Renal cortical epithelial cell (primary cell): ENCODE data around the gene ARHGAP26. TPM values are rescaled to one million over a fixed set of nuclear protein-coding genes. Genes with fewer than 3 reads are reported as not detected.

Experiments
- DNase-seq: peaks from one replicate; pipeline ENCODE4 v3.0.0-alpha.2; 2011; ENCODE audit warnings: low read depth
- total RNA-seq: library from RNA; depleted of rRNA; stranded (reverse); fragments of >200 nt; gene quantifications from 2 replicates; pipeline ENCODE4 v1.2.3, GENCODE V29; 2014

The ARHGAP26 gene
- total RNA-seq, 1 donor from 2014 or later, result 10.4 TPM

GRCh38 chr5:142959683-142960657, 189.8 kb downstream of the ARHGAP26 start:
- peak; percentile 62 for DNase-seq

DNA sequence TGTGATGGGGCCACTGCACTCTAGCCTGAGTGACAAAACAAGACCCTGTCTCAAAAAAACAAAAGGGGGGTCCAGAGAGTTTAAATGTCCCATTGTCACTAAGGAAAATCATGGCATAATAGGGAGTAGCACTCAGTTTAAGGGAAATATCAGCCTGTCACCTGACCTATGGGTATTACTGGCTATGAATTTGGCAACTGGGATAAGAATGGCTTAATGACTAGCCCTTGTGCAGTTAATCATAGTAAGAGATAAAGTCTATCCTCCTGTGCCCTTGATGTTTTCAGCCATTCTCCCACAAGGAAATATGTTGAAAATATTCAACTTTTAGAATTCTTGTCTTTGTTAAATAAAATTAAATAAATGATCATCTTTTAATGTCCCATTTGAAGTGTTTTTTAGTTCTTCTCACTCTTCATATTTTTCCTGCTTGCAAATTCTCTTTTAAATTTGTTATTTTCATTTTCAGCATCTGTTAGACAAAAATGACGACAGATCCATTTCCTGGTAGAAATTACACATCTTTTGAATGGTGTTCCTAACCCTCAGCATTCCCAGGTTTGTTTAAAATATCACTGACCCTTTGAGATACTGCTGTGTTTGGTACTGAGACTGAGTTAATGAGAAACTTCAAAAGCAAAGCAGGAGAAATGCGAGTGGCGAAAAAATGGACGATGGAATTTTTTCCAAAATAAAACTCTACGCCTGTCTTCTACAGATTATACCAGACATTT, 191.4 kb downstream of the ARHGAP26 start:
- DNase-seq, result no peak

DNA sequence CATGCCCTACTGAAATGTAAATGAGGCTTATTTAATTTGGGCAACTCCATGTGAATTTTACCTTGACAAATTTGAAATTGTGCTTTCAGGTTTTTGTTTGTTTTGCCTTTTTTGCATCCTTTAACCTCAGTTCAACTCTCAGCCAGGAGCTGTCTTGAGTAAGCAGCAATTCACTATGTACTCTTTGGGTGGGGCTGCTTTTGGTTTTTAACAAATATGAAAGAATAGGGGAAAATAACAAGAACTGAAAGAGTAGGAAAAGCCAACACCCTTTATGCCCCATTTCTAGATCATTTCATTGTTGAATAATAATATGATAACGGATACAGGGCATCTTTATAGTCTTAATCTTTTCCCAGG, 192.0 kb downstream of the ARHGAP26 start:
- DNase-seq, result no peak

DNA sequence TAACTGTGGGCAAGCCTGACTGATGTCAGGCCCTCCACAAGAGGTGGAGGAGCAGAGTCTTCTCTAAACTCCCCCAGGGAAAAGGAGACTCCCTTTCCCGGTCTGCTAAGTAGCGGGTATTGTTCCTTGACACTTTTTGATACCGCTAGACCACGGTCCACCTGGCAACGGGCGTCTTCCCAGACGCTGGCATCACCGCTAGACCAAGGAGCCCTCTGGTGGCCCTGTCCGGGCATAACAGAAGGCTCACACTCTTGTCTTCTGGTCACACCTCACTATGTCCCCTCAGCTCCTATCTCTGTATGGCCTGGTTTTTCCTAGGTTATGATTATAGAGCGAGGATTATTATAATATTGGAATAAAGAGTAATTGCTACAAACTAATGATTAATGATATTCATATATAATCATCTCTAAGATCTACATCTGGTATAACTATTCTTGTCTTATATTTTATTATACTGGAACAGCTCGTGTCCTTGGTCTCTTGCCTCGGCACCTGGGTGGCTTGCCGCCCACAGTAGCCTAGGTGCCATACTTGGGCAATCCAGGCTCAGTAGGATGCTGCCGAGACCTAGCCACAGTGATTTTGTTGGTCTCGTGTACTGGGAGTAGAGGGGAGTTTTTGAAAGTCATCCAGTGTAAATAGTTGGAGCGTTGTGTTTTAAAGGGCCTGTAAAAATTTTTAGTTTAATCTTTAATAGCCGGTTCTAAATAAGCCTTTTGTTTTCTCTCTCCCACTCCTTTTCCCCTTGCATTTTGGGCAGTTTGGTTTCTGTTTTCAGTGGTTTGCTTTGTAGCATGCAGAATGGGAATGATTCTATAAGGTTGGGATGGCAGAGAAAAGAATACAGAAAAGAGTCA, 195.3 kb downstream of the ARHGAP26 start:
- peak; percentile 19 for DNase-seq

DNA sequence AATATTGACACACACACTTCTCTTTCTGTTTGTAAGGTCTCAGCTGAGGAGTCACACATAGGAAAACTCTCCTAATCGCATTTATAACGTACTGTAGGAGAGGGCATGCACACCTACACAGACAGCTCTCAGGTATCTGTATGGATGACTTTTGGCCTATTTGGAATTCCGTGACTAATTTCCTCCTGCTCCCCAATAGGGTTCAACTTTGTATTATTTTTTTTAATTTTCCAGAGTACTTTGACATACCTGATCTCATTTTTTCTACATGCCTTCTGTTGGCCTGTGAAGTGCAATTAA, 195.9 kb downstream of the ARHGAP26 start:
- no peak for DNase-seq

DNA sequence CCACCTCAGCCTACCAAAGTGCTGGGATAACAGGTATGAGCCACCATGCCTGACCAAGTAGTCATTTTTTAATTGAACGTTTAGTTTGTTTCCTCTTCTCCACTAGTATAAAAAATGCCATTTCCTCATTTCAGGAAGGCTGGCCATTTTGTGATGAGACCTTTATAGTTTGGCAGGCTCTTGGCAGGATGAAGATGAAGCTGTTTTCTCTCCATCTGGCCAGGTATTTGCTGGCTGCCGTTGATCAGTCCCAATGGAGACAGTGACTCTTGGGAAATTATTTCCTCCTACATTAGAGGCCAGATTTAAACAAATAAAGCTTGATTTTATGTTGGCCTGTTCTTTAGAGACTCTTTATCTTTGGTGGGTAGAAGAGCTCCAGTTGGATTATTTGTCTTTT, 199.0 kb downstream of the ARHGAP26 start:
- no peak for DNase-seq

GRCh38 chr5:142969624-142970439, 199.7 kb downstream of the ARHGAP26 start:
- no peak for DNase-seq

GRCh38 chr5:142970440-142971030, 200.4 kb downstream of the ARHGAP26 start:
- DNase-seq, result no peak

GRCh38 chr5:142971303-142972013, 201.3 kb downstream of the ARHGAP26 start:
- DNase-seq, result no peak

DNA sequence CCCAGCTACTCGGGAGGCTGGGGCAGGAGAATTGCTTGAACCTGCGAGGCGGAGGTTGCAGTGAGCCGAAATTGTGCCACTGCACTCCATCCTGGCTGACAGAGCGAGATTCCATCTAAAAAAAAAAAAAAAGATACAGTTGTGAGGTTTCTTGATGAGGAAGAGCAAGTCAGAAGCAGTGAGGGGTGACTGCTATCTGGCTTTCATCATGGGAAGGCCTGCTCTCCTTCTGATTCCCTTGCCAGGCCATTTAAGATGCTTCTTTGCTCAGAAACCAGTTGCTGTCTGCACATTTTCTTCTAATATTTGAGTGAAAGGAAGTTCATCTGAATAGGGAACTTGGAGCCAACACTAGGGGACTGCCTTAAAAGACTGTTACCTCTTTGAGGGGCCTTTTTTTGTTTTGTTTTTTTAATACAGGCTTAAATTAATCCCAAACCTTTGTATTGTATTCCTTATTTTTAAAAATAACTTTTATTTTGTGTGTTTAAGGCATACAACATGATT, 201.9 kb downstream of the ARHGAP26 start:
- DNase-seq, result no peak

- DNase-seq, result no peak
Observed at GRCh38 chr5:142973932-142974331, 203.8 kb downstream of the ARHGAP26 start.

GRCh38 chr5:142974409-142974808, 204.2 kb downstream of the ARHGAP26 start:
- DNase-seq, result no peak

GRCh38 chr5:142976861-142977260, 206.7 kb downstream of the ARHGAP26 start:
- DNase-seq, result no peak

DNA sequence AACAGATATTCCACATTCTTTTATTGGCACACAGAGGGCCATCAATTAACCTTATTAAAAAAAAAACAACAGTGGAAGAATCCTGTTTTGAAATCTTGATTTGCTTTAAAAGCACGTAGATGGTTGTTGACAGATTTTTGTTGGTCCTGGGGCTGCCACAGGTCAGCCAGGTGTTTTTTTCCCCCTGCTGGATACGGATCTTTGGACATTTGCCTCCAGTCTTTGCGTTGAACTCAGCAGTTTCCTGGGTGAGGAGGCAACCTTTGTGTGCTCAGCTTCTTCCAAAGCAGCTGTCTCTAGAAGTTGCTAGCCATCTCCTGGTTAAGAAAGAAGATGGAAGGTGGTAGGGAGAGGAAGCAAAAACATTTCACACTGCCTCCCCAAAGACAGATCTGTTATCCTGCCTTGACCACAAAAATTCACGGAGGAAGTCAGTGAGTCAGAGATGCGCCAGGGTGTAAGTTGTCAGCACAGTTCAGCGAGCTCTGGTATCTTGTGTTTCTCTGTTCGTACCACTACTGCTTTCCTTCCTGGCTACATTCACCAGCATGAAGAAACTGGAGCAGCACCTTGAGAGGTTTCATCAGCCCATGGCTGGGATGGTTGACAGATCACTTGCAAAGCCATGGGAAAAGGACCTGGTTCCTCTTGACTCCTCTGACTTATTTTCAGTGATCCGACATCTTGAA, 207.3 kb downstream of the ARHGAP26 start:
- DNase-seq, result peak; percentile 90

DNA sequence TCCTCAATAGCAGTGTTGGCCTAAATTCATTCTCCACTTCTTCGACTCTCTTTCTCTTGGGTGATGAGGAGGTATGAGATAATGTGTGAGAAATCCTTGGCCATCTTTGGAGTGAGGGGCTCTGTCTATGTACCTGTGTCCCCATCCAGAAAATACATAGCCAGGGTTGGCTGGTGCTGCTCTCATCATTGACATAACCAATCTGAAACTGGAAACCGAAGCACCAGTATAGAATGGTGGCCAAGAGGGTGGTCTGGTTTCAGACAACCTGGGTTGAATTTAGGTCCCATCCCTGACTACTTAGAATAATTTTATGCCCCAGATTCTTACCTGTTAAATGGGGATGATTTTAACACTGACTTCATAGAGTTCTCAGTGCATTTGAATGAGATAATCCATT, 208.1 kb downstream of the ARHGAP26 start:
- no peak for DNase-seq

GRCh38 chr5:142978726-142979125, 208.5 kb downstream of the ARHGAP26 start:
- DNase-seq, result no peak

- no peak for DNase-seq
Observed at GRCh38 chr5:142979636-142980035, 209.5 kb downstream of the ARHGAP26 start.

DNA sequence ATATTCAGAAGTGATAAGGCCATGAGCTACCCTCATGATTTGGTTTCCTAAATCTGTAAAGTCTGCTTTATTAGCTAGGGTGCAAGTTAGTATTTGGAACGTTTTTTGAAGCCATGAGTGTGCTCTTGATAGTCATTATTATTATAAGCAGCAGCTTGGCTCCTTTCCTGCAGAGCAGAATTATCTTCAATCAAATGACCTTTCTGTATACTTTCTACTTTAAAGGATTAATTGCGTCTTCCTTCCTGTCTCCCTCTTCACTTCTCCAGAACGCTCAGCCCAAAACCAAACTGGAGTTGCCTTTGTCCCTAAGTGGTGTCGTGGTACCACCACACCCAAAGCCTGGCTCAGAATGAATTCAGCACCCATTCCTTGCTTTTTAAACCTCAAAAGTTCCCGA, 211.3 kb downstream of the ARHGAP26 start:
- no peak for DNase-seq
